HG03103 (cell line): ENCODE data around the gene EDIL3.
A peak's percentile ranks its signal among the peaks of the same experiment; 100 is the strongest.
"Not testable (repeated sequence)": the region's sequence is repeated elsewhere in the genome, so short reads cannot be mapped to it uniquely, and the experiment has no call there.

Experiments used
- ATAC-seq: cut with Tn5 transposase; IDR thresholded peaks from one replicate; pipeline ENCODE4 v1.9.1; 2021; ENCODE audit warnings: low read depth; ENCODE audit not compliant: unreplicated experiment

The EDIL3 gene

GRCh38 chr5:84088996-84089395 lies 295.7 kb downstream of the EDIL3 start:
- ATAC-seq: peak; percentile 57

DNA sequence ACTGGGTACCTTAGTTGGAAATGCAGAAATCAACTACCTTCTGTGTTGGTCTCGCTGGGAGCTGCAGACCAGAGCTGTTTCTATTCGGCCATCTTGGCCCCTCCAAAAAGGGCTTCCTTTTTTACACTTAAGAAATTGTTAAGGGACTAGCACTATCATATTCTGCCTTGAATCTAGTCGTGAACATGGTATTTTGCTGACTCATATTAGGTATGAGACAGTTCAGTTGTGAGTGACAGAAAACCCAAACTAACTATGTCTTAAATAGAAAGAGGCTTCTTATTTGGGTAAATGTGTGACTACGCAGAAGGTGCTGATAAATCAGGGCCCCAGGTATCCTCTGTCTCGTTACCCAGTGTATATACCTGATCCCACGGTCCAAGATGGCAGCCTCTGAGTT lies 298.2 kb downstream of the EDIL3 start:
- ATAC-seq: no peak

DNA sequence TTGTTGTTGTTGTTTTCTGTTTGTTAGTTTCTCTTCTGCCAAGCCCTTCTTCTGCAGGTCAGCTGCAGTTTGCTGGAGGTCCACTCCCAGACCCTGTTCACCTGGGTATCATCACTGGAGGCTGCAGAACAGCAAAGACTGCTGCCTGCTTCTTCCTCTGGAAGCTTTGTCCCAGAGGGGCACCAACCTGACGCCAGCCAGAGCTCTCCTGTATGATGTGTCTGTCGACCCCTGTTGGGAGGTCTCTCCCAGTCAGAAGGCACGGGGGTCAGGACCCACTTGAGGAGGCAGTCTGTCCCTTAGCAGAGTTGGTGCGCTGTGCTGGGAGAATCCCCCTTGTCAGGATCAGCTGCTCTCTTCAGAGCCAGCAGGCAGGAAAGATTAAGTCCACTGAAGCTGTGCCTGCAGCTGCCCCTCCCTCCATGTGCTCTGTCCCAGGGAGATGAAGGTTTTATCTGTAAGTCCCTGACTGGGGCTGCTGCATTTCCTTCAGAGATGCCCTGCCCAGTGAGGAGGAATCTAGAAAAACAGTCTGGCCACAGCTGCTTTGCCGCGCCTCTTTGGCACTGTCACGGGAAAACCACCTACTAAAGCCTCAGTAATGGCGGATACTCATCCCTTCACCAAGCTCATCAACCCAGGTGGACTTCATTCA lies 299.2 kb downstream of the EDIL3 start:
- ATAC-seq: no peak

DNA sequence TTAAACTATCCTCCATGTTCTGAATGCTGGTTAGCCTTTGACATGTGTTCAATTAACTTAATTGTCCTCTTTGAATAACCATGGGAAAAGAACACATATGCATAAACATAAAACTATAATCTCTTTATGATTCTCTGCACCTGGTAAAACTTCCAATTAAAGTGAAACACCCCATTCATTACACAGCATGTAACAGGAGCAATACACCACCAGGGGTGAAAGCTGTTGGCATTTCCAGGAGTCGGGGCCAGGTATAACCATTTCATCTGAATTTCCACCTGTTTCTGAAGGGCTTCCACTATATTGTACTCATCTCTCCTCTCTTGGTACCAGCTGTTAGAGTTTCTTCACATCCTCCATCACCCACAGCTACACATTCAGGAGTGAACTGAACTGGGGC lies 303.8 kb downstream of the EDIL3 start:
- no peak for ATAC-seq

GRCh38 chr5:84072339-84072738 lies 312.3 kb downstream of the EDIL3 start:
- ATAC-seq: no peak

- ATAC-seq: no peak
Measured at GRCh38 chr5:84069608-84070179, 315.0 kb downstream of the EDIL3 start.

GRCh38 chr5:84063041-84063440 lies 321.6 kb downstream of the EDIL3 start:
- no peak for ATAC-seq

- ATAC-seq: no peak
Measured at GRCh38 chr5:84059672-84060071, 325.0 kb downstream of the EDIL3 start.

DNA sequence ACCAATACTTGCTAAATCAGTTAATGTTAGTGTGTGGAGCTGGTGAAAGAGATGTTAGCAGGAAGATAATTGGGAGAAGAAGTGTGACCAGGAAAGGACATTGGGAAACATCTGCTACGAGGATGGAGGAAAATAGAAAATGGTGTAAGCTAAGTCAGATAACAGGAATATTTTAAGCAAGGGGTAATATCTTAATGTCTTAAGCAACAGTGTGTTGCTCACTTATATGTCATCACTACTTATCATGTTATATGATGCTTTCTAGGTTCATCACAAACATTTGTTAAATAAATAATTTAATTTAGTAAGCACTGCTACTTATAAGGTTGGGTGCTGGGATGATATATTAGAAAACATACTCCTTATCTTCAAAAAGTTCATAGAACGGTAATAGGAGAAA lies 326.1 kb downstream of the EDIL3 start:
- ATAC-seq: no peak

GRCh38 chr5:84057211-84057610 lies 327.5 kb downstream of the EDIL3 start:
- ATAC-seq: no peak

GRCh38 chr5:84045964-84046363 lies 338.7 kb downstream of the EDIL3 start:
- ATAC-seq: no peak

DNA sequence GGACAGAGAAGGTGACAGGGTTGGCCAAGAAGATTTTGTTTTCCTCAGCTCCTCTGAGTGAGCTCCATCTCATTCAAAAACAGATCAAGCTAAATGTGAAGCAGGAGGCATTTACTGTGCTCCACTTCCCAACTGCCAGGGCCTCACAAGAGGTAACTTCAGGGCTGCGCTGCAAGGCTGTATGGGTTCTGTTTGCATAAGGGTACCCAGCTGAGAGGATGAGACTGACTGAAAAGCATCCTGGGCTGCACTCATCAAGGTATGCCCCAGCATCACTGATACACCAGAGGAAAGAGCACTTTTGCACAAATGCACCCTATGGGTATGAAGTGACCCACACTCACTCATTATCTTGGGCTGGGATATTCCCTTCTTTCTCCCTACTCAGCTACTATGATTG lies 347.8 kb downstream of the EDIL3 start:
- no peak for ATAC-seq

DNA sequence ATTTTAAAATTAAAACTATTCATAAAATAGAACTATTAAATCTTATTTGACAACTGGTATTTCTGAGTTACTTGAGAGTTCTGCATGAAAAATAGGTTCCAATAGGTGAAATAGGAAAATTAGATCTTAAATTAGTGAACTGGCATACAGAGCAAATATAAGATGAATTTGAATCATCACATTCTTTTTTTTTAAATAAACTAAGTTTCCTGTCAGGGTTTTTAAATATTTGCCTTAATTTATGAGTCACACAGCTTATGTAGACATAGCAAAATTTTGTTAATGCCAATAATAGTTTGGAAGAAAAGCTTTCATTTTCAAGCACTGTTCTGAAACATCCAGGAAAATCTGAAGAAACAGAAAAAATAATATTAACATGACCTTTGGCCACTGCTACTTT lies 352.4 kb downstream of the EDIL3 start:
- no peak for ATAC-seq

DNA sequence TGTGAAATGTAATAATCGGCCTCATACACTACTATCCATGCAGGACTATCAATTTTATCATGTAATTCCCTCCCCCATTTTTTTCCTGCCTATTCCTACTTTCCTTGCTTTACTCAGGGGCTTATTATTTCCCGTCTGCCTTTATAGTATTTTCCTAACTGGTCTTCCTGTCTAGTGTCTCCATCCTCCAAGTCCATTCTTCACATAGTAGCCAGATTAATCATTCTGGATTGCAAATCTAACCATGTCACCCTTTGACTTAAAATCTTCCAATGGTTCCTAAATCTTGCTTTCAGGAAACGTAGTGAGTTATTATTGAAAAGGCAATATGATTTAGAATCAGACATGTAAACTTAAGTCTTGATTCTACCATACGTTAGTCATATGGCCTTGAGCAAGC lies 356.6 kb downstream of the EDIL3 start:
- ATAC-seq: no peak

DNA sequence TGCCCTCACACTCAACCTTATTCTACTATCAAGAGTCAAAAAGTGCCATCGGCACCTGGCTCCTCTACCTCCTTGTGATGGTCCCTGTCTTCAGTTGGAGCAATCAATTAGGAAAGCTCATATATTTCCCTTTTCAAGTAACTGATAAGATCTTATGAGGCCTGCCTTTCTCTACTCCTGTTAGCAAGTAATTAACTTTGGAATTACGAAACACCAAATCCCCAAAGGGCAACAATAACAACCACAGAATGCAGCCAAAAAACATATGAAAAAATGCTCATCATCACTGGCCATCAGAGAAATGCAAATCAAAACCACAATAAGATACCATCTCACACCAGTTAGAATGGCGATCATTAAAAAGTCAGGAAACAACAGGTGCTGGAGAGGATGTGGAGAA lies 366.2 kb downstream of the EDIL3 start:
- ATAC-seq: not testable (repeated sequence)

DNA sequence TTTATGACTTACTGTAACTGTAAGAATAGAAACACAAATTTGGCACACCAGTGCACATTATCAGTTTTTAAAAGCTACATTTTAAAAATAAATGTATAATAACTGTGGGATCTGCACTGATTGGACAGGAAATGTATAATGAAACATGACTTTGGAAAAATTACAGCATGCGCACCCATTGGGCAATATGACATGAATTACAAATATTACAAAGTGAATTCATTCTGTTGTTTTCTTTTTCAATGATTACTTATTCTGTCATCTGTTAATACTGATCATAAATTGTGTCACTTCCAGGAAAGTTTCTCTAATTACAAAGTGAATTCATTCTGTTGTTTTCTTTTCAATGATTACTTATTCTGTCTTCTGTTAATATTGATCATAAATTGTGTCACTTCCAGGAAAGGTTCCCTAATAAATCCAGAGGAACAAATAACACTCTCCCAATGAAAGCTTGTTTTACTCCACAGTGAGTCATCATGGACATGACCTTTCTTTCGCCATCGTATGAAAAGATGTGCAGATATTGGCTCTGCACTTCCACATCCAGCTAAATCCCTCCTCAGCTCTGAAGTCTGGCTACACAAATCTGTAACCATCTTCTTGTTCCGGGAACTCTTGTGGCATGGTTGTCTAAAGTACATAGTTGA lies 367.0 kb downstream of the EDIL3 start:
- no peak for ATAC-seq

- ATAC-seq: no peak
Measured at GRCh38 chr5:84016085-84016484, 368.6 kb downstream of the EDIL3 start.

- no peak for ATAC-seq
Measured at GRCh38 chr5:84014966-84015365, 369.7 kb downstream of the EDIL3 start.

DNA sequence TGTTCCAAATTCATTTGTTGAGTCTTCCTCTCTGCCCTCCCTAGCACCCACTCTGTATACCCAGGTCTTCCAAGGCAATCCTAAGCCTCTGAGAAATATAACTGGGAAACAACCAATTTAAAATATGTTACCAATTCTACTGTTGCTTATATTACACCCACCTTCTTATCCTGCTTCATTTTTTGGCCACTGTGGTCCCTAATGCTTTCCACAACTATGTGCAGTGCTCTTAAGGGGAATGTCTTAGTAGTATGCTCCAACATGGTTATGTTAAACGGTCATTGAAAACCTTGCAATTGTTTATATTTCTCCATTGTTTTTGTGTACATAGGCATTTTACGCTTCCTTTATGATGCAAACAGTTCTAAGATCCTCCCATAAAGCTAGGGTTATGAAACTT lies 390.9 kb downstream of the EDIL3 start:
- ATAC-seq: no peak

GRCh38 chr5:83991566-83992224 lies 393.0 kb downstream of the EDIL3 start:
- ATAC-seq: no peak

GRCh38 chr5:83988293-83988685 lies 396.4 kb downstream of the EDIL3 start:
- no peak for ATAC-seq
